GM12891 (cell line): ENCODE data around the gene SND1.

Experiments
- POLR2A ChIP-seq: IDR thresholded peaks from 2 replicates; pipeline ENCODE4 v1.6.1; 2011; ENCODE audit warnings: low read depth, low read length, control low read depth
- SPI1 ChIP-seq: IDR thresholded peaks from 2 replicates; pipeline ENCODE4 v1.6.1; 2011; ENCODE audit warnings: low read depth, low read length, control low read depth

DNA sequence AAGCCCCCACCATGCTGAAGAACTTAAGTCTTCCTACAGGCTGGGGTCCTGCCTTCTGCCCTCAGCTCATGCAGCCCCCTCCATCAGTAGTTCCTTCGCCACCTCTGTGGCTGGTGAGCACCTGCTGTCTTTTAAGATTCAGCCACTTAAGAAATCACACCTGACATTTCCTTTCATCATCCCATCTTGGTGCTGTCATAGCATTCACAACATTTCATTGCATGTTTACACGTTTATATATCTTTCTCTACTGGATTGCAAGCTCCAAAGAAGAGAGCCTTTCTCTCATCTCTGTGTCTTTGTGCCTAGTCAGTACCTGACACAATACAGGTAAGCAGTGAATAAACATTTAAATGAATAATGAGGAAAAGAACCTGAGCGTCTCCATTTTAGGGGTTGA, 38.3 kb downstream of the SND1 start:
- no peak for TF ChIP-seq POLR2A
- no peak for TF ChIP-seq SPI1
